ENCODE results near the gene HOXD4.

DNA sequence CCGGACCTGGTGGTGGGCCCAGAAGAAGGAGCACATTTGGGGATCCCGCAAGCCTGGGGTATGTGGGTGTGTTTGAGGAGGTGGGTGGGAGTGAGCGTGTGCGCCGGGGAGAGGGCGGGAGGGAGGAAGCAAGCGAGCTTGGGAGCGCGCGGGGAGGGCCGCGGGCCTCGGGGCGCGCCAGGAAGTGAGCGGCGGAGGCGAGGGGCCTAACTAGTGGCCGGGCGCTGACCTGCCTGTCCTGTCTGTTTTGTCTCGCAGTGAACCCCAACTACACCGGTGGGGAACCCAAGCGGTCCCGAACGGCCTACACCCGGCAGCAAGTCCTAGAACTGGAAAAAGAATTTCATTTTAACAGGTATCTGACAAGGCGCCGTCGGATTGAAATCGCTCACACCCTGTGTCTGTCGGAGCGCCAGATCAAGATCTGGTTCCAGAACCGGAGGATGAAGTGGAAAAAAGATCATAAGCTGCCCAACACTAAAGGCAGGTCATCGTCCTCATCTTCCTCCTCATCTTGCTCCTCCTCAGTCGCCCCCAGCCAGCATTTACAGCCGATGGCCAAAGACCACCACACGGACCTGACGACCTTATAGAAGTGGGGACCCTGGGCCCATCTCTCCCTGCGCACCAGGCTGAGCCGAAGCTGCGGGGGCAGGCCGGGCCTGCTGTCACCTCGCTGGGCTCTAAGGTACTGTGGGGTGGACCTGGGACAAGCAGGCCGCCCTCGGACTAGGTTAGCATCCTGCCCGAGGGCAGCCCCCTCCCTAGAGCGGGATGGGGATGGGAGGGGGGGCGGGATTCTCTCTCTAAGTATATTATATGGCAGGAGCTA lies 1.2 kb downstream of the HOXD4 start:
- TF ChIP-seq, protein P1, sequence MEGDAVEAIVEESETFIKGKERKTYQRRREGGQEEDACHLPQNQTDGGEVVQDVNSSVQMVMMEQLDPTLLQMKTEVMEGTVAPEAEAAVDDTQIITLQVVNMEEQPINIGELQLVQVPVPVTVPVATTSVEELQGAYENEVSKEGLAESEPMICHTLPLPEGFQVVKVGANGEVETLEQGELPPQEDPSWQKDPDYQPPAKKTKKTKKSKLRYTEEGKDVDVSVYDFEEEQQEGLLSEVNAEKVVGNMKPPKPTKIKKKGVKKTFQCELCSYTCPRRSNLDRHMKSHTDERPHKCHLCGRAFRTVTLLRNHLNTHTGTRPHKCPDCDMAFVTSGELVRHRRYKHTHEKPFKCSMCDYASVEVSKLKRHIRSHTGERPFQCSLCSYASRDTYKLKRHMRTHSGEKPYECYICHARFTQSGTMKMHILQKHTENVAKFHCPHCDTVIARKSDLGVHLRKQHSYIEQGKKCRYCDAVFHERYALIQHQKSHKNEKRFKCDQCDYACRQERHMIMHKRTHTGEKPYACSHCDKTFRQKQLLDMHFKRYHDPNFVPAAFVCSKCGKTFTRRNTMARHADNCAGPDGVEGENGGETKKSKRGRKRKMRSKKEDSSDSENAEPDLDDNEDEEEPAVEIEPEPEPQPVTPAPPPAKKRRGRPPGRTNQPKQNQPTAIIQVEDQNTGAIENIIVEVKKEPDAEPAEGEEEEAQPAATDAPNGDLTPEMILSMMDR (IDR thresholded peaks at IDR 0.05 in 2 of 3, conservative IDR thresholded peaks at IDR 0.05 in 1 of 3; ENCODE audit: borderline replicate concordance in 1 of 3, insufficient read depth in 1 of 3, low read depth in 2 of 3, low read length in 2 of 3): no peak
- no peak for TF ChIP-seq YY1 (IDR thresholded peaks at IDR 0.05; ENCODE audit: extremely low read depth, insufficient replicate concordance, low read depth, low read length)
- TF ChIP-seq, protein P2, sequence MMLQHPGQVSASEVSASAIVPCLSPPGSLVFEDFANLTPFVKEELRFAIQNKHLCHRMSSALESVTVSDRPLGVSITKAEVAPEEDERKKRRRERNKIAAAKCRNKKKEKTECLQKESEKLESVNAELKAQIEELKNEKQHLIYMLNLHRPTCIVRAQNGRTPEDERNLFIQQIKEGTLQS (IDR thresholded peaks at IDR 0.05): no peak
- TF ChIP-seq, protein P3, sequence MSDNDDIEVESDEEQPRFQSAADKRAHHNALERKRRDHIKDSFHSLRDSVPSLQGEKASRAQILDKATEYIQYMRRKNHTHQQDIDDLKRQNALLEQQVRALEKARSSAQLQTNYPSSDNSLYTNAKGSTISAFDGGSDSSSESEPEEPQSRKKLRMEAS (IDR thresholded peaks at IDR 0.05): no peak
- TF ChIP-seq, protein P4, sequence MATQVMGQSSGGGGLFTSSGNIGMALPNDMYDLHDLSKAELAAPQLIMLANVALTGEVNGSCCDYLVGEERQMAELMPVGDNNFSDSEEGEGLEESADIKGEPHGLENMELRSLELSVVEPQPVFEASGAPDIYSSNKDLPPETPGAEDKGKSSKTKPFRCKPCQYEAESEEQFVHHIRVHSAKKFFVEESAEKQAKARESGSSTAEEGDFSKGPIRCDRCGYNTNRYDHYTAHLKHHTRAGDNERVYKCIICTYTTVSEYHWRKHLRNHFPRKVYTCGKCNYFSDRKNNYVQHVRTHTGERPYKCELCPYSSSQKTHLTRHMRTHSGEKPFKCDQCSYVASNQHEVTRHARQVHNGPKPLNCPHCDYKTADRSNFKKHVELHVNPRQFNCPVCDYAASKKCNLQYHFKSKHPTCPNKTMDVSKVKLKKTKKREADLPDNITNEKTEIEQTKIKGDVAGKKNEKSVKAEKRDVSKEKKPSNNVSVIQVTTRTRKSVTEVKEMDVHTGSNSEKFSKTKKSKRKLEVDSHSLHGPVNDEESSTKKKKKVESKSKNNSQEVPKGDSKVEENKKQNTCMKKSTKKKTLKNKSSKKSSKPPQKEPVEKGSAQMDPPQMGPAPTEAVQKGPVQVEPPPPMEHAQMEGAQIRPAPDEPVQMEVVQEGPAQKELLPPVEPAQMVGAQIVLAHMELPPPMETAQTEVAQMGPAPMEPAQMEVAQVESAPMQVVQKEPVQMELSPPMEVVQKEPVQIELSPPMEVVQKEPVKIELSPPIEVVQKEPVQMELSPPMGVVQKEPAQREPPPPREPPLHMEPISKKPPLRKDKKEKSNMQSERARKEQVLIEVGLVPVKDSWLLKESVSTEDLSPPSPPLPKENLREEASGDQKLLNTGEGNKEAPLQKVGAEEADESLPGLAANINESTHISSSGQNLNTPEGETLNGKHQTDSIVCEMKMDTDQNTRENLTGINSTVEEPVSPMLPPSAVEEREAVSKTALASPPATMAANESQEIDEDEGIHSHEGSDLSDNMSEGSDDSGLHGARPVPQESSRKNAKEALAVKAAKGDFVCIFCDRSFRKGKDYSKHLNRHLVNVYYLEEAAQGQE (IDR thresholded peaks at IDR 0.05; ENCODE audit: low read depth): no peak
- TF ChIP-seq JUND (IDR thresholded peaks at IDR 0.05): no peak
- no peak for TF ChIP-seq POLR2AphosphoS5 (IDR thresholded peaks at IDR 0.05; ENCODE audit: low read depth, low read length)
